NCI-H1417 treated with DMSO at 0.1 percent for 48 hours (cell line): ENCODE results near the gene RFT1.
"Not testable (repeated sequence)": the region's sequence is repeated elsewhere in the genome, so short reads cannot be mapped to it uniquely, and the experiment has no call there.

Source experiments
- DNase-seq: peaks from one replicate; lab custom pipeline; 2025; lab: John Stamatoyannopoulos, UW

The RFT1 gene

GRCh38 chr3:53071882-53072431 lies 58.3 kb downstream of the RFT1 start:
- no peak for DNase-seq

GRCh38 chr3:53069422-53070068 lies 60.7 kb downstream of the RFT1 start:
- DNase-seq, result no peak

- no peak for DNase-seq
These were observed 62.1 kb downstream of the RFT1 start for GRCh38 chr3:53068176-53068575.

- DNase-seq, result no peak
These were observed 62.7 kb downstream of the RFT1 start for GRCh38 chr3:53067567-53067966.

GRCh38 chr3:53065841-53066480 lies 64.3 kb downstream of the RFT1 start:
- no peak for DNase-seq

- no peak for DNase-seq
These were observed 67.3 kb downstream of the RFT1 start for GRCh38 chr3:53062905-53063304.

GRCh38 chr3:53056442-53056841 lies 73.8 kb downstream of the RFT1 start:
- no peak for DNase-seq

- not testable (repeated sequence) for DNase-seq
These were observed 76.0 kb downstream of the RFT1 start for GRCh38 chr3:53054233-53054632.

GRCh38 chr3:53051929-53052328 lies 78.3 kb downstream of the RFT1 start:
- DNase-seq, result no peak

- no peak for DNase-seq
These were observed 80.2 kb downstream of the RFT1 start for GRCh38 chr3:53049987-53050386.

- no peak for DNase-seq
These were observed 83.8 kb downstream of the RFT1 start for GRCh38 chr3:53046171-53047170.

GRCh38 chr3:53045518-53046170 lies 84.6 kb downstream of the RFT1 start, which contains the start of gene SFMBT1:
TSS of gene SFMBT1 (minus strand) at chr3:53046073. CDS start at chr3:52969128, 76,945 bp downstream.
- DNase-seq, result no peak

- DNase-seq, result no peak
These were observed 85.3 kb downstream of the RFT1 start for GRCh38 chr3:53044711-53045517.

- DNase-seq, result no peak
These were observed 85.9 kb downstream of the RFT1 start for GRCh38 chr3:53044371-53044710.

GRCh38 chr3:53043738-53044137 lies 86.5 kb downstream of the RFT1 start:
- DNase-seq, result no peak

GRCh38 chr3:53042651-53043050 lies 87.6 kb downstream of the RFT1 start:
- no peak for DNase-seq

- no peak for DNase-seq
These were observed 89.8 kb downstream of the RFT1 start for GRCh38 chr3:53040351-53040820.

- no peak for DNase-seq
These were observed 90.9 kb downstream of the RFT1 start for GRCh38 chr3:53039376-53039752.

- no peak for DNase-seq
These were observed 91.4 kb downstream of the RFT1 start for GRCh38 chr3:53038679-53039375.
